Hematopoietic multipotent progenitor cell treated with erythropoietin and hydrocortisone succinate and interleukin-3 and kit ligand, for 4 days (in vitro differentiated cells): Measurements from ENCODE around the gene TMA7B.

Experiments used
- DNase-seq: peaks from one replicate; pipeline ENCODE4 v3.0.0-alpha.2; 2015

Gene TMA7B

DNA sequence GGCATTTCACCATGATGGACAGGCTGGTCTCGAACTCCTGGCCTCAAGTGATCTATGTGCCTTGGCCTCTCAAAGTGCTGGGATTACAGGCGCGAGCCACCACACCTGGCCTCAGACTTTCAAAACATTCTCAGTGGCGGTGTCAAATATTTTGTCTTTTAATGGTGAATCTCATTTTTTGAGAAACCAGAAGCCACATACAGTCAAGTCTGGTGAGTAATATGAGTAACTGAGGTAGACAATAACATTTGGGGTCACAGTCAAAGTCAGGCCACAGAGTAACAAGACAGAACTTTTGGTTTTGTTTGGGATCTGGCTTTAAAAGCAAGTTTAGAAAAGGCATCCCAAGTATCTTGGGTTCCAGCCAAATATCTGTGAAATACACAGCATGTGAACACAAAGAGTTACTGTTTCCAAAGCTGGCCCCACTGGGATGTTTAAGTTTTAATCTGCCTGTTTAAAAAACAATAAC, 5.6 kb upstream of the TMA7B start:
- DNase-seq = no peak

- DNase-seq = no peak
Measured at GRCh38 chr22:39955675-39956074, 4.5 kb upstream of the TMA7B start.

DNA sequence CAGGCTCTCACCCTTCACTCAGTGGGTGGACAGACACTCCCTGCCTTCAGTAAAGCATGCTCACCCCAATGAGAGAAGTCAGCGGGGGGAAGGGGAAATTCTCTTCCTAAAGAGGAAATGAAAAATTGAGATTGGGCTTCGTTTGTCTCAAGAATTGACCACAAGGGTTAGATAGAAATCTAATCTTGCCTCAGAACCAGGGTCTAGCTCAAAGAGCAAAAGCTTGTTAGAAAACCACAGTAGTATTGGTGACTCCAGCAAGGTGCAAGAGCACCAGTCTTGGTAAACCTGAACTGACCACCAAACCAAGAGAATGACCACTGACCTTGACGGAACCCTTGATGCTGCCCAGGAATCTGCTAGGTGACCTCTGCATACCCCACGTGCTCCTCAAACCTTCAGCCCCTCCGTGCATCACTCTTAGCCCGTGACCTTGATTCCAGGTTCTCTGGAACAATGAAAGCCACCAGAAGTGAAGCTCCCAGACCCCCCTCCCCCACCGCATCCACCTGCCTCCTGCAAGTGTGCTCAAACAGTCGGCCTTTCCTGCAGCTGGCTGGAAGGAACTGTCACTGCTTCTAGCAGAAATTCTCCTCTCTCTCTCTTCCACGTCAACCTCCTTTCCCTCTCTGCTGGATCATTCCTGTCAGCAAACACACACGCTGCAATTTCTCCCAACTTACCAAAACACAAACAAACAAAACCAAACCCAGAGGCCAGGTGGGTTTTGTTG, 3.1 kb upstream of the TMA7B start:
- DNase-seq = peak; percentile 95

GRCh38 chr22:39958009-39958711, 2.0 kb upstream of the TMA7B start:
- DNase-seq = no peak

DNA sequence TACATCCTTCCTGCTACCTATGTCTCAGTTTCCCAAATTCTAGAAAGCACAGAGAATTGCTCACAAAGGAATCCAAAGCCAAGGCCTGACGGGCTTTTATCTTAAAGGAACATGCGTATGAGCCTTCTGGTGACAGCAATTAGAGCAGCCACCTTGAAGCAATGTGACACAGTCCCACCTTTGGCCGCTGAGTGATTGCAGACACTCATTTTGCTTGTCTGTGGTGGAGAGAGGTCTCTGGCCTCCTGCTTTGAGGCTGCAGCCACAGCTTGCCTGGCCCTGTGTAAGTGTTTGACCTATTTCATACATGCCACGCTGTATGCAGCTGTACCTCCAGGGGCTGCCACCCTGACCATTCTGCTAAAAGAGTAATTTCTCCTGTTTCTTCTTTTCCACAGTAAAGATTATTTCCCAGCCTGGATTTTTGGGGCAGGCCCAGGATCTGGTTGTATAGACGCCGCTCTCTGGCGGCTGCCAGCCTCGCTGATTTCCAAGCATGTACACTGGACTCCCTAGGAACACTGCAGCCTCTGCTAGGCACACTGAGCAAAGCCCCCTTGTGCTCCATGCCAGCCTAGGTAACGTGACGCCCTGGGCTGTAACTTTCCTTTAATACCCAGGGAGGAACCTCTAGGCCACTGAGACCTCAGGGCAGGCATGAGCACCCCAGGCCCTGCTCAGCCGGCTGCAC, 1.1 kb upstream of the TMA7B start:
- DNase-seq = peak; percentile 53

DNA sequence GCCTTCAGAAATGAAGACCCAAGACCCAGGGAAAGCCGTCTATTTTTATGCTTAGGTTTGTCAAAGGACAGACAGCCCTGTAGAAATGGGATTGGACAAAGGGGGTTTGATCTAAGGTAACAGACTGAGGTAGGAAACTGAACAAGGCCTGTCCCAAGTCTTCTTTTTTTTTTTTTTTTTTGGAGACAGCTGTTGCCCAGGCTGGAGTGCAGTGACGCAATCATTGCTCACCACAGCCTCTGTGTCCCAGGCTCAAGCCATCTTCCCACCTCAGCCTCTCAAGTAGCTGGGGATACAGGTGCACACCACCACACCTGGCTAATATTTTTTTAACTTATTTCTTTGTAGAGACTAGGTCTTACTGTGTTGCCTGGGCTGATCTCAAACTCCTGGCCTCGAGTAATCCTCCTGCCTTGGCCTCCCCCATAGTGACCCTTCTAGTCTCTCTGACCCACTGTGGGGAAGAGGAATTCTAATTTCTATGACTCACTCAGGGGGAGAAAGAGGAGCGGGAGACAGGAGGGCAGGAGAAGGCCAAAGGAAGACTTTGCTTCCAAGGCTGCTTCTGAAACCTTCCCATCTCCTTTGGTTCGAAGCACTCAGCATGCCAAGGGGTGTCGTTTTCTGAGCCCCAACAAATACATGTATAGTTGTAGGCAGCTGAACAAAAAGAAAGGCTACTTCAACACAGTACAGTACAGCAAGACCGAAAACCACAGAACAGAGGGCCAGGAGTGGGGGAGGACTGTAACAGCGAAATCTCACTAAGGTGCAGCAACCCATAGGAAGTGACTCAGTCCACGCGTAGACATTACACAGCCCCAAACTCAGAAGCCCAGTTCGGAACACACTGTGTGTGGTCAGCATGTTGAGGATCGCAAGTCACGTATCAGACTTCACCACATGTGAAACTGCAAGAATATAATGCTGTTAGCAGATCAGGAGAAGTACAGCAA, 872 bp downstream of the TMA7B start:
- peak; percentile 96 for DNase-seq

GRCh38 chr22:39962071-39962470, 1.9 kb downstream of the TMA7B start:
- DNase-seq = no peak

- DNase-seq = no peak
Measured at GRCh38 chr22:39965748-39966147, 5.6 kb downstream of the TMA7B start.

DNA sequence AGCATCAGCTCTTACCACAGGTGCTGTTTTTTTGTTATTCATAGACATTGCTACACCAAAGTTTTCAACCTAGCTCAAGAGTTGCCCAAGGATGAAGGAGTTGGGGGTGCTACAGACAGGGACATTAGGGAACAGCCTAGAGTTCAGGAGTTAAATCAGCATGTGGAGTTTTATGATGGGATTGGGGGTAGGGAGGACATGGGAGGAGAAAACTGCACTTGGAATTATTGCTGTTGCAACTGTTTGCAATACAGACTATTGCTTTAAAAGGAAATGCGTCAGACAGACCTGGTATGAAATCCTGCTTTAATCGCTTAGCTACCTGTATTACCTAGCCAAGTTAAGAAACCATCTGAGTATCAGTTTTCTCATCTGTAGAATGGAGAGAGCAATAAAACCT, 6.3 kb downstream of the TMA7B start:
- no peak for DNase-seq

- peak; percentile 92 for DNase-seq
Measured at GRCh38 chr22:39967103-39967829, 7.1 kb downstream of the TMA7B start.

DNA sequence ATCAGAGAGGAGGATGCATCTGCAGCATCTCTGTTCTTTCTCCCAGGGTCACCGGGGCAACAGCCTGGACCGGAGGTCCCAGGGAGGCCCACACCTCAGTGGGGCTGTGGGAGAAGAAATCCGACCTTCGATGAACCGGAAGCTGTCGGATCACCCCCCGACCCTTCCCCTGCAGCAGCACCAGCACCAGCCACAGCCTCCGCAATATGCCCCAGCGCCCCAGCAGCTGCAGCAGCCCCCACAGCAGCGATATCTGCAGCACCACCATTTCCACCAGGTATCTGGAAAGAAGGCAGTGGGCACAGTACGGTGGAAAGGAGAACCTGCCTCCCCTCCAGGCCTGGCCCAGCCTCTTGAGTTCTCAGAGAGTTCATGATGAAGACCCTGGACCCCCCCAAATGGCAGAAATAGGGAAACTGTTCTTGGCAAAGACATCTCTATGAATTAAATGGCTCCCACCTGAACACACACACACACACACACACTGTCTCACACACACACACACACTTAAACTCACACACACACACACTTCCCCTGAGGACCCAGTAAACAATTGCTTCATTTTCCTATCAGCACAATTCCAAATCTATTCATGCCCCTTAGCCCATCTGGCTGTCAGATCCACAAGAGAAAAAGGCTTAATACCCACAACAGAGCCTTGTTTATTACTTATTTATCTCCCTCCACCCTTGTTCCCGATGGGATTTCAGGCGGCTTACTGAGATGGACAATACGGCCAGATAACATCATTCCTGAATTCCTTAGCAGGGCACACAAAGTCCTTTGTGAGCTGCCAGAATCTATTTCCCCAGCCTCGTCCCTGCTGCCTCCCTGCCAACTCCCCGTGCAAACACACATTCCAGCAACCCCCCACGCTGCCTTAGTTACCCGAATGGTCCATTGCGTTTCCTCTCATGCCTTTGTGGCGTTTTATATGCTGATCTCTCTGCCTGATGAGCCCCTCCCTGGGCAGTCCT, 8.1 kb downstream of the TMA7B start:
- DNase-seq = no peak

DNA sequence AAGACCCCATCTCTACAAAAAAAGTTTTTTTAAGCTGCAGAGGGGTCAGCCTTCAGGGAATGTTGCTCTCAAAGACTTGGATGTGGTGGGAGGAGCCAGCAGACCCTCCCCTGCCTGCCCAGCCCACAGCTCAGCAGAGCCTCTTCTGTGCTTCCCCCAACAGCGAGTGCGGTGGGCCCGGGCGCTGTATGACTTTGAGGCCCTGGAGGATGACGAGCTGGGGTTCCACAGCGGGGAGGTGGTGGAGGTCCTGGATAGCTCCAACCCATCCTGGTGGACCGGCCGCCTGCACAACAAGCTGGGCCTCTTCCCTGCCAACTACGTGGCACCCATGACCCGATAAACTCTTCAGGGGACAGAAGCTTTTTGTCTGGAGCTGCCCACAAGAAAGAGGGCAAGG, 10.5 kb downstream of the TMA7B start:
- DNase-seq = no peak

DNA sequence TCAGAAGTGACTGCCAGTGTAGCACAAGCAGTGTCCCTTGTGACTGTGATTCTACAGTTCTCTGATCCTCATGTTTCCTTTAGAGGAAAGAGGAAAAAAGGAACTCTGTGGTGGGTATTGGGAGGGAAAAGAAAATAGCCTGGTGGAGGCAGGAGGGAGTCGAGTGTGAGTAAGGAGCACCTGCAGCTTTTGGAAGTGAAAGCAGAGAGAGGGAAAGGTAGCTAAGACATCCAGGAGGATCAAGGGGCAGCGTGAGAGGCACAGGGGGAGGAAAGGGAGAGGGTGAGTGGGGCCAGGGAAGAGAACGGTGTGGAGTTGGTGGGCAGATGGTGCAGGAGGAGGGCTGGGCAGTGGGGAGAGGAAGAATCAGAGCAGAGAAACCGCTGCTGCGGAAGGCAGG, 12.4 kb downstream of the TMA7B start:
- no peak for DNase-seq

DNA sequence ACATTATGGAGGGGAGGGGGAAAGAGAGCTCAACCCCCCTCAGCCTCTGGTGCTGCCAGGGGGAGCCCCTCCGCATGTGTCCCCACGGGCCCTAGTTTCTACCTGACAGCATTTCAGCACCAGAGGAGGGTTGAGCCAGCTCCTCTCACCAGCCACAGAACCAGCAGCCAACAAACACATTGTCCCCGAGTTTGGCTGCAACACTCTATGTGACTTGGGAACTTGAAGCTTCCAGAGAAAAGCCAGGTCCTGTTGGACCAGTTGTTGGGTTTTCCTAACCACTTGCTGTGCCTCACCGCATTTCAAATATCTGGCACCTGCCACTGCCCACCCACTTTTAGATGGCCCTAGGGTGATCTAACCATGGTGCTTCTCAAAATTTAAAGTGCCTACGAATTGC, 13.5 kb downstream of the TMA7B start:
- no peak for DNase-seq

DNA sequence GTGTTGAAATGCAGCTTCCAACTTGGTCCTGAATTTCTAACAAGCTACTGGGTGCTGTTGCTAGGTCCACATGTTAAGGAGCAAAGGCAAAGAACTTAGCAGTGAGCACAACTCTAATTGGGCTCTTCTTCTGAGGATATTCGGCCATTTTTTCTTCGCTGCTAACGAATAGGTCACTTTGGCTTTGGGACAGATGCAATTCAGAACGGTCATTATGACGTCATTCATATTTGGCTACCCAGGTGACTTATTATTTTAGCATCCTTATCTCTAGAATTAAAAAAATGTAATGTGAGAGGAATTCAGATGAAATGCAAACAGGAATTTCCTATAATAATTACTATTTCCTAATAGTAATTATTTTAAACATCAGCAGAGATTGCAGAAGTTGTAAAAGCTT, 13.9 kb downstream of the TMA7B start:
- no peak for DNase-seq

DNA sequence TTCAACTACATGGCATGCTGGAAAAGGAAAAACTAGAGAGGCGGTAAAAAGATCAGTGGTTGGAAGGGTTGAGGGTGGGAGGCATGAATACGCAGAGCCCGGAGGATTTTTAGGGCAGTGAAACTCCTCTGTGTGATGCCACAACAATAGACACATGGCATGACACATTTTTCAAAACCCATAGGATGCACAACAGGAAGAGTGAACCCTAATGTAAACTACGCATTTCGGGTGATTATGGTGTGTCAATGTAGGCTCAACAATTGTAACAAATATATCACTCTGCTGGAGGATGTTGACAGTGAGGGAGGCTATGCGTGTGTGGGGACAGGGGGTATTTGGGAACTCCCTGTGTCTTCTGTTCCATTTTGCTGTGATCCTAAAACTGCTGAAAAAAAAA, 18.9 kb downstream of the TMA7B start:
- DNase-seq = no peak

- DNase-seq = no peak
Measured at GRCh38 chr22:39979458-39979857, 19.3 kb downstream of the TMA7B start.

GRCh38 chr22:39980596-39980995, 20.4 kb downstream of the TMA7B start:
- DNase-seq = no peak

DNA sequence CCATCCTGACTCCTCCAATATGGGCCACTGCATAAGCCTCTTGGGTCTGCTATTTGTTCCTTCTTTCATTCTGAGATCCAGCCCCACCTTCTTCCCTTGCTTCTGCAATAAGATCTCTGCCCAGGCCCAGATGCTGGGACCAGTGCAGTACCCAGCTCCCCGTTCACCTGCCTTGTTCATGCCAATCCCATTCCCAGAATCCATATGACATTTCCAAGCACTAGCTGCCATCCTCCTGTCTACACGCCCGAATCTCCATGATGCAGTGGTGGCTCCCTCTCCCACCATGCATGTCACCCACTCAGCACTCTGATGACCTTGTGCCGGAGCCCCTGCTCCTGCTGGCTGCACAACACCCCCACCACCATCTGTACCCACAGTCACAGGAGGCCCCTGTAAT, 23.1 kb downstream of the TMA7B start:
- no peak for DNase-seq

- no peak for DNase-seq
Measured at GRCh38 chr22:39984006-39984405, 23.8 kb downstream of the TMA7B start.

DNA sequence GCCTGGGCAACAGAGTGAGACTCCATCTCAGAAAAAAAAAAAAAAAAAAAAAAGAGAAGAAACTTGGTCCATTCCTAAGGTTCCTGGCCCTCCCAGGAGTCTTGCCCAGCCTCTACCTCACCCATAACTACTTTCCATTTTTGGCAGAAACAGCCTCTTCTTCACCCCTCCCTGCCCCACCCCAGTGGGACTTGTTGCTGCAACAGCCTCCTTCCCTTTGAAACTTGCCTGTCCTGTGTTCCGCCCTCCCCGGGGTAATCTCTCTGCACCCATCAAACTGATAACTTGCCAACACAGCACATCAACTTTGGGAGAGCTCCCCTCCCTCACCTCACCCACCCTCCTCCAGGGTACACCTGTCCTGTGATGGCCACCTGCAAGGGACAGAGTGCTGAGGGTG, 24.5 kb downstream of the TMA7B start:
- DNase-seq = no peak
